SK-N-SH (cell line): ENCODE results near the gene CD72.
"Not testable (repeated sequence)": the region's sequence is repeated elsewhere in the genome, so short reads cannot be mapped to it uniquely, and the experiment has no call there.

Experiments used
- ELF1 ChIP-seq: IDR thresholded peaks from 2 replicates; pipeline ENCODE4 v1.4.0; 2012
- MAX ChIP-seq: IDR thresholded peaks from 2 replicates; pipeline ENCODE4 v1.4.0; 2012; ENCODE audit warnings: low read depth
- RAD21 ChIP-seq: IDR thresholded peaks from 2 replicates; pipeline ENCODE4 v1.6.1; 2012; ENCODE audit warnings: mild to moderate bottlenecking, low read length
- RXRA ChIP-seq: IDR thresholded peaks from 2 replicates; pipeline ENCODE4 v1.4.0; 2012; ENCODE audit warnings: low read depth, mild to moderate bottlenecking, borderline replicate concordance
- TAF1 ChIP-seq: IDR thresholded peaks from 2 replicates; pipeline ENCODE4 v1.6.1; 2012; ENCODE audit warnings: low read depth, mild to moderate bottlenecking, low read length, moderate library complexity, borderline replicate concordance
- TF ChIP-seq, protein P1 (sequence below): fragments of 200-600 bp; sonication (generic); IDR thresholded peaks from 2 replicates; pipeline ENCODE4 v1.6.1; 2017; ENCODE audit warnings: antibody characterized with exemption, mild to moderate bottlenecking, moderate library complexity
- TF ChIP-seq, protein P2 (sequence below): IDR thresholded peaks from 2 replicates; pipeline ENCODE4 v1.4.0; 2012; ENCODE audit warnings: low read depth, borderline replicate concordance
- TF ChIP-seq, protein P3 (sequence below): IDR thresholded peaks from 2 replicates; pipeline ENCODE4 v1.6.1; 2012; ENCODE audit warnings: mild to moderate bottlenecking, low read depth, low read length, moderate library complexity
- TF ChIP-seq, protein P4 (sequence below): IDR thresholded peaks from 2 replicates; pipeline ENCODE4; 2012

DNA sequence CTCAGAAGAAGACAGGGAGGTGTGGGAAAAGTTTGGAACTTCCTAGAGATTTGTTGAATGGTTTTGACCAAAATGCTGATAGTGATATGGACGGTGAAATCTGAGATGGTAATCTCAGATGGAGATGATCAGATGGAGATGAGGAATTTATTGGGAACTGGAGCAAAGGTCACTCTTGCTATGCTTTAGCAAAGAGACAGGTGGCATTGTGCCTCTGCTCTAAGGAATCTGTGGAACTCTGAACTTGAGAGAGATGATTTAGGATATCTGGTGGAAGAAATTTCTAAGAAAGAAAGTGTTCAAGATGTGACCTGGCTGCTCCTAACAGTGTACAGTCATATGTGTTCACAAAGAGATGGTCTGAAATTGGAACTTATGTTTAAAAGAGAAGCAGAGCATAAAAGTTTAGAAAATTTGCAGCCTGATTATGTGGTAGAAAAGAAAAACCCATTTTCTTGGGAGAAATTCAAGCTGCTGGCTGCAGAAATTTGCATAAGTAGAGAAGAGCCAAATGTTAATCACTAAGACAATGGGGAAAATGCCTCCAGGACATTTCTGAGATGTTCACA lies 38.5 kb downstream of the CD72 start:
- TF ChIP-seq, protein P1, sequence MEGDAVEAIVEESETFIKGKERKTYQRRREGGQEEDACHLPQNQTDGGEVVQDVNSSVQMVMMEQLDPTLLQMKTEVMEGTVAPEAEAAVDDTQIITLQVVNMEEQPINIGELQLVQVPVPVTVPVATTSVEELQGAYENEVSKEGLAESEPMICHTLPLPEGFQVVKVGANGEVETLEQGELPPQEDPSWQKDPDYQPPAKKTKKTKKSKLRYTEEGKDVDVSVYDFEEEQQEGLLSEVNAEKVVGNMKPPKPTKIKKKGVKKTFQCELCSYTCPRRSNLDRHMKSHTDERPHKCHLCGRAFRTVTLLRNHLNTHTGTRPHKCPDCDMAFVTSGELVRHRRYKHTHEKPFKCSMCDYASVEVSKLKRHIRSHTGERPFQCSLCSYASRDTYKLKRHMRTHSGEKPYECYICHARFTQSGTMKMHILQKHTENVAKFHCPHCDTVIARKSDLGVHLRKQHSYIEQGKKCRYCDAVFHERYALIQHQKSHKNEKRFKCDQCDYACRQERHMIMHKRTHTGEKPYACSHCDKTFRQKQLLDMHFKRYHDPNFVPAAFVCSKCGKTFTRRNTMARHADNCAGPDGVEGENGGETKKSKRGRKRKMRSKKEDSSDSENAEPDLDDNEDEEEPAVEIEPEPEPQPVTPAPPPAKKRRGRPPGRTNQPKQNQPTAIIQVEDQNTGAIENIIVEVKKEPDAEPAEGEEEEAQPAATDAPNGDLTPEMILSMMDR = not testable (repeated sequence)
- TF ChIP-seq, protein P2, sequence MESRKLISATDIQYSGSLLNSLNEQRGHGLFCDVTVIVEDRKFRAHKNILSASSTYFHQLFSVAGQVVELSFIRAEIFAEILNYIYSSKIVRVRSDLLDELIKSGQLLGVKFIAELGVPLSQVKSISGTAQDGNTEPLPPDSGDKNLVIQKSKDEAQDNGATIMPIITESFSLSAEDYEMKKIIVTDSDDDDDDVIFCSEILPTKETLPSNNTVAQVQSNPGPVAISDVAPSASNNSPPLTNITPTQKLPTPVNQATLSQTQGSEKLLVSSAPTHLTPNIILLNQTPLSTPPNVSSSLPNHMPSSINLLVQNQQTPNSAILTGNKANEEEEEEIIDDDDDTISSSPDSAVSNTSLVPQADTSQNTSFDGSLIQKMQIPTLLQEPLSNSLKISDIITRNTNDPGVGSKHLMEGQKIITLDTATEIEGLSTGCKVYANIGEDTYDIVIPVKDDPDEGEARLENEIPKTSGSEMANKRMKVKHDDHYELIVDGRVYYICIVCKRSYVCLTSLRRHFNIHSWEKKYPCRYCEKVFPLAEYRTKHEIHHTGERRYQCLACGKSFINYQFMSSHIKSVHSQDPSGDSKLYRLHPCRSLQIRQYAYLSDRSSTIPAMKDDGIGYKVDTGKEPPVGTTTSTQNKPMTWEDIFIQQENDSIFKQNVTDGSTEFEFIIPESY = not testable (repeated sequence)
- TF ChIP-seq ELF1, MAX, RAD21, TAF1, RXRA: not testable (repeated sequence)
- TF ChIP-seq, protein P3, sequence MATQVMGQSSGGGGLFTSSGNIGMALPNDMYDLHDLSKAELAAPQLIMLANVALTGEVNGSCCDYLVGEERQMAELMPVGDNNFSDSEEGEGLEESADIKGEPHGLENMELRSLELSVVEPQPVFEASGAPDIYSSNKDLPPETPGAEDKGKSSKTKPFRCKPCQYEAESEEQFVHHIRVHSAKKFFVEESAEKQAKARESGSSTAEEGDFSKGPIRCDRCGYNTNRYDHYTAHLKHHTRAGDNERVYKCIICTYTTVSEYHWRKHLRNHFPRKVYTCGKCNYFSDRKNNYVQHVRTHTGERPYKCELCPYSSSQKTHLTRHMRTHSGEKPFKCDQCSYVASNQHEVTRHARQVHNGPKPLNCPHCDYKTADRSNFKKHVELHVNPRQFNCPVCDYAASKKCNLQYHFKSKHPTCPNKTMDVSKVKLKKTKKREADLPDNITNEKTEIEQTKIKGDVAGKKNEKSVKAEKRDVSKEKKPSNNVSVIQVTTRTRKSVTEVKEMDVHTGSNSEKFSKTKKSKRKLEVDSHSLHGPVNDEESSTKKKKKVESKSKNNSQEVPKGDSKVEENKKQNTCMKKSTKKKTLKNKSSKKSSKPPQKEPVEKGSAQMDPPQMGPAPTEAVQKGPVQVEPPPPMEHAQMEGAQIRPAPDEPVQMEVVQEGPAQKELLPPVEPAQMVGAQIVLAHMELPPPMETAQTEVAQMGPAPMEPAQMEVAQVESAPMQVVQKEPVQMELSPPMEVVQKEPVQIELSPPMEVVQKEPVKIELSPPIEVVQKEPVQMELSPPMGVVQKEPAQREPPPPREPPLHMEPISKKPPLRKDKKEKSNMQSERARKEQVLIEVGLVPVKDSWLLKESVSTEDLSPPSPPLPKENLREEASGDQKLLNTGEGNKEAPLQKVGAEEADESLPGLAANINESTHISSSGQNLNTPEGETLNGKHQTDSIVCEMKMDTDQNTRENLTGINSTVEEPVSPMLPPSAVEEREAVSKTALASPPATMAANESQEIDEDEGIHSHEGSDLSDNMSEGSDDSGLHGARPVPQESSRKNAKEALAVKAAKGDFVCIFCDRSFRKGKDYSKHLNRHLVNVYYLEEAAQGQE = not testable (repeated sequence)
- TF ChIP-seq, protein P4, sequence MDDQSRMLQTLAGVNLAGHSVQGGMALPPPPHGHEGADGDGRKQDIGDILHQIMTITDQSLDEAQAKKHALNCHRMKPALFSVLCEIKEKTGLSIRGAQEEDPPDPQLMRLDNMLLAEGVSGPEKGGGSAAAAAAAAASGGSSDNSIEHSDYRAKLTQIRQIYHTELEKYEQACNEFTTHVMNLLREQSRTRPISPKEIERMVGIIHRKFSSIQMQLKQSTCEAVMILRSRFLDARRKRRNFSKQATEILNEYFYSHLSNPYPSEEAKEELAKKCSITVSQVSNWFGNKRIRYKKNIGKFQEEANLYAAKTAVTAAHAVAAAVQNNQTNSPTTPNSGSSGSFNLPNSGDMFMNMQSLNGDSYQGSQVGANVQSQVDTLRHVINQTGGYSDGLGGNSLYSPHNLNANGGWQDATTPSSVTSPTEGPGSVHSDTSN = not testable (repeated sequence)
